Sciatic nerve (tissue), 2 donors: ENCODE results near the gene AGPAT2. TPM values are rescaled to one million over a fixed set of nuclear protein-coding genes. Genes with fewer than 3 reads are reported as not detected.
"Not testable (repeated sequence)": the region's sequence is repeated elsewhere in the genome, so short reads cannot be mapped to it uniquely, and the experiment has no call there.

ENCODE experiments used
- ATAC-seq: fragments of 200-7000 bp; cut with Tn5 transposase; one replicate; pipeline ENCODE4 v1.9.1; 2020; ENCODE audit warnings: mild to moderate bottlenecking, moderate library complexity
- DNase-seq: peaks from one replicate; pipeline ENCODE4 v3.0.0-alpha.2; 2020; ENCODE audit warnings: low spot score
- intact Hi-C: fragments of 100-400 bp; cut with DNase I; formaldehyde crosslinking; loops from one replicate; pipeline ENCODE4 v1.14.2; 2022
- total RNA-seq: library from RNA; stranded (reverse); fragmentation: NEBNext Ultra II Directional; extraction: Animal tissue kit (Norgen Biotek cat#: 25700); gene quantifications from one replicate; pipeline ENCODE4 v1.2.1, GENCODE V29; 2021
- donor health status: DM: no; HTN: no; CAD: no.
- donor health status: DM: no; HTN: no; CAD: no.

Gene AGPAT2
- total RNA-seq, 1 donor from 2014 or later: 33.9 TPM

DNA sequence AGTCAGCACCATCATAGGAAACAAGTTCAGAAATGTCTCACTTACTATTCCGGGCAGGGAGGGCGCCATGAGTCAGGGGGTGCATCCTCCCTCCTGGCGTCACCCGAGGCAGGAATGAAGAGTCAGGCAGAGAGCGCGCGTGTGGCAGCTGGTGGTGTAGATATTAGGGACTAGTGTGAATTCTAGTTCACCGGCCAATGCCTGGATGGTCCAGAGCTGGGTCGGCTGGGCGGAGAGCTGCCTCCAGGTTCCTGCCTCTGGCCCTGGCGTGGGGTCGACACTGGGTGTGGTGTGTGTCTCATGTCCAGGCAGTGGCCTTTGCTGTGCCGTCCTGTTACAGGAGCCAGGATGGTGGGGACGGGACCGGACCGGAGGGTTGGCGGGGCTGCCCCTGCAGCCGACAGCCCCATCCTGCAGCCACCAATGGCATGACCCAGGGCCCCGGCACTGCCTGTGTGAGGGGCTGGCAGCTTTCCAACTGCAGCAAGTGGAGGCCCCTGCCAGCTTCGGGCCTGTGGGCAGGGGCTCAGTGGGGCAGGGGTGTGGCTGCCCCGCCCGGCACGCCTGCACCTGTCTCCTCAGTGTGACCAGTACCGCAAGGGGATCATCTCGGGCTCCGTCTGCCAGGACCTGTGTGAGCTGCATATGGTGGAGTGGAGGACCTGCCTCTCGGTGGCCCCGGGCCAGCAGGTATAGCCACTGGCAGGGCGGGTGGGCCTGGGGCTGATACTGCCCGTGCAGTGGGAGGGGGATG lies 34.3 kb upstream of the AGPAT2 start:
- peak; percentile 4 for ATAC-seq
- no peak for DNase-seq
- intact Hi-C loops: no loop called here

DNA sequence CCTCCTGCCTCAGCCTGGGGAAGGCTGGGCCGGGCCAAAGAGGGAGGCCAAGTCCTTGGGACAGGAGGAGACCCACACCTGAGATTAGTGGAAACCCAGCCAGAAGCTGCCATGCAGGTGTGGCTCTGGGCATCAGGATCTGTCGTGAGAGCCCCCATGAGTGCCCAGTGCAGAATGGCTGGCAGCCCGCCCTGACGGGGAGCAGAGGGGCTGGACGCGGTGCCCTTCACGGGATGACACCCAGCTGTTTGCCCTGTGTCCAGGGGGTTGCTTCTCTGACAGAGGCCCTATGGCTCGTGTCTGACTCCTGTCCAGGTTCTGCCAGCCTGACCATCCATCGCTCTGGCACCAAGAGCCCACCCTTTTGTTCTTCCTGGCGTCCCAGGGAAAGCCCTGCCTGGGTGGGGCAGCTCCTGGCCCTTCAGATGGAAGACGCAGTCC lies 33.7 kb upstream of the AGPAT2 start:
- ATAC-seq (no peak), DNase-seq (no peak)
- intact Hi-C loops: no loop called here

DNA sequence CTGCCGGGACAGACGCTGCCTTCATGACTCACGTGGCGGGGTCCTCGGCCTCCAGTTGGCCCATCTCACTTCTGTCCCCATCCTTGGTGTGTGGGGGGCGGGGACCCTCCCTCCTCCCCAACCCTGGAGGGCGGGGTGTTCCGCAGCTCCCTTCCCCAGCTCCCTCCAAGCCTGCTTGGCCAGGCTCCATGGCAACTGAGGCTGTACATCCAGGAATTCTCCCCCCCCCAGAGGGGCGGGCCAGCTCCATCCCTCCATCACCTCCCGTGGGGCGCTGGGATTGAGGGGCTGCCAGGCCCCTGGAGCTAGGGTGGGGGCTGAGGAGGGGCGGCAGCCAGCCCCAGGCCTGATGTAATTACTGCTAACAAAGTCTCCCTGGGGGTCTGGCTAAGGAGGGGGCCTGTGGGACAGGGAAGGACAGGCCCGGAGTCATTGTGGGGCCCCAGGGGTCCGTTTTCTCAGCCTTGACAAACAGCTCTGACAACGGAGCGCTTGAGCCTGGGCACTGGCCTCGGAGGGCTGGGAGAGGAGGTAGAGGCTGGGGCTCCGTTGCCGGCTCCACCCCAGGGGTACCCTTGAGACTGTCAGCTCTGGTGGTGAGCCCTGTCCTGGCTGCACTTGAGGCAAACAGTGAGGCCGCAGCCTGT lies 33.1 kb upstream of the AGPAT2 start:
- intact Hi-C loops: no loop called here
- peak; percentile 62 for ATAC-seq
- no peak for DNase-seq

DNA sequence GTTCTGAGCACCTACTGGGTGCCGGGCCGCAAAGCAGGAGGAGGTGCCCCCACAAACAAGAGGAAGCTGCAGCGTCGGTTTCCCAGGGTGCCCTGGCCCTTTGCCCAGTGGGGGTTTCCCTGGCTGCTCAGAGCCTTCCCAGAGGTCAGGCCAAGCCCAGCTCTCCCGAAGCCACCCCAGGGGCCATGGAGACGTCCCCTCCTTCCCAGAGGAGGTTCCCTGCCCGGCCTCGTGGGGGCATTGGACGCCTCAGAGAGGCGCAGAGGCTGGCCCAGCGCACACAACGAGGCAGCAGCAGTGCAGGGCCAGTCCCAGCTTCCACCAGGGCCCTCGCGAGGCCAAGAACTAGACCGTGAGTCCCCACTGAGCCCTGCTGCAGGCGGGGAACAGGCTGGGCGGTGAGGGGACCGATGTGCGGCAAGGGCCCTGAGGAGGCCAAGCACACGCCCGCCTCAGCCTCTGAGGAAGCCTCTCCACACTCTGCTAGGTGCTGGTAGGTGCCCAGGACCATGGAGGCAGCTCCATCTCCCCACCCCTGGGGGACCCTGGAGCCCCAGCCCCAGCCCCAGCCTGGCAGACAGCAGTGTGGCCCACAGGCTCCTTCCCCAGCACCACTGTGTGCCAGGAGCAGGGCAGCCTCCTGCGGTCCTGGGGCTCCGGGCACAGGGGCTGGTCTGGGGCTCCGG lies 32.1 kb upstream of the AGPAT2 start:
- DNase-seq: no peak
- no peak for ATAC-seq
- intact Hi-C loops: no loop called here

DNA sequence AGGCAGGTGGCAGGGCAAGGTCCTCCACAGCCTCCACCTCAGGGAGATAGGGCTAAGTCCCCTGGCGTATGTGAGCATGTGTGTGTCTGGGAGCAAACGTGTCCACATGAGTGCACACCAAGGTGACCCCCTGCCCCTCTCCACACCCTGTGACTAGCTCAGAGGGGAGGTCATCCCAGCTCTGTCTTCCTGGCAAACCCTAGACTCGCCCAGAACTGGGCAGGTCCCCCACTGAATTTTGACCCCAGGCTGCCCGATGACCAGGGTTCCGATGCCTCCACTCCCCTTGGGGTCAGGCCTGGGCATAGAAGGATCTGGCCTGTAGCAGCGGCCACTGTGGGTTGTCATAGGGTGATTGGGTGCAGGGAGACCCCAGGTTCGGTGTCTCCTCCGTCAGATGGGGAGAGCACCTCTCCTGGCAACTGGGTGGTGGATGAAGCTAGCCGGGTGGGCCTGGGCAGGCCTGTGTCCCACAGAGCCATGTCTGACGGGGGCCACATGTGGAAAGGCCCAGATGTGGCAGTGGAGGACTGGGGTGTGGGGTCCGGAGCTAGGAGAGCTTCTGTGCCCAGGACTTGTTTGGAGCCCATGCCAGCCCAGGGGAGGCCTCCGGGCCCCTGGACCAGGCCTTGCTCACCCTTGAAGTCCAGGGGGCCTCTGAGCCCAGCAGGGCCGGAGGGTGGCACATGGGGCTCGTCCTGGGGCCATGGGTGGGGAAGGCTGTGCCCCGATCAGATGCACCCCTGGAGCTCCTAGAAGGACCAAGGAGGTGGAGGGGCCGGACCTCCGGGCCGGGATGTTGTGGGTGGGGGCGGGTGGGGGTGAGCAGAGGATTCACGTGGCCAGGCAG lies 31.3 kb upstream of the AGPAT2 start:
- no peak for DNase-seq

DNA sequence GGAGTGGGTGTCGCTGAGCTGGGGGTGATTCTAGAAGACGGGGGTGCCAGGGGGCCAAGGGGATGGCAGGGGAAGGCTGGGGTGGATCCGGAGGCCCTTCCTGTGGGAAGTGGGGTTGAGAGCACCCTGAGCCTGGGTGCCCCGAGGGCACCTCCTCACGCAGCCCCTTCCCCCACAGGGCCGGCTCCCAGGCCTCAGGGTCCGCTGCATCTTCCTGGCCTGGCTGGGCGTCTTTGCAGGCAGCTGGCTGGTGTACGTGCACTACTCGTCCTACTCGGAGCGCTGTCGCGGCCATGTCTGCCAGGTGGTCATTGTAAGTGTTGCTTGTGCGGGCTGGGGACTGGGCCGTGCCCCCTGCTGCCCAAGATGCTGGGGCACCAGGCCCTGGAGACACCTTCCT lies 30.1 kb upstream of the AGPAT2 start:
- ATAC-seq (no peak), DNase-seq (no peak)
- intact Hi-C loops: no loop called here

More for the DNA sequence above, 31.3 kb upstream of the AGPAT2 start:
- intact Hi-C loops: no loop called here
- ATAC-seq: no peak

DNA sequence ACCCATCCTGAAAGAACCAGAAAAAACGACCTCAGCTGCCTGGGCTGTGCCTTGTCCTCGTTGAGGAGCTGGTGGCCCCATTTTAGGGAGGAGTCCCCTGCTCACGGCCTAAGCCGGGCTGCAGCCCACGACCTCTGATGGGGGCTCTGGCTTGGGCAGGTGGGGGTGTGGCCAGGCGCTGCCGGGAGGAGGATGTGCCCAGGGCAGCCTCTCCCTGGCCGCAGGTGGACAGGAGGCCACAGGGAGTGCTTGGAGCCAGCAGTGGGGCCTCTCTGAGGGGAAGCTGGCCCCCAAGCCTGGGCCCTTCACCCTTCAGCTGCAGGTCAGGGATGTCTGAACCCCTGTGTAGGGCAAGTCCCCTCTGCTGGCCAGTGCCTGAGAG lies 27.6 kb upstream of the AGPAT2 start:
- intact Hi-C loops: no loop called here
- ATAC-seq: no peak
- DNase-seq: no peak

DNA sequence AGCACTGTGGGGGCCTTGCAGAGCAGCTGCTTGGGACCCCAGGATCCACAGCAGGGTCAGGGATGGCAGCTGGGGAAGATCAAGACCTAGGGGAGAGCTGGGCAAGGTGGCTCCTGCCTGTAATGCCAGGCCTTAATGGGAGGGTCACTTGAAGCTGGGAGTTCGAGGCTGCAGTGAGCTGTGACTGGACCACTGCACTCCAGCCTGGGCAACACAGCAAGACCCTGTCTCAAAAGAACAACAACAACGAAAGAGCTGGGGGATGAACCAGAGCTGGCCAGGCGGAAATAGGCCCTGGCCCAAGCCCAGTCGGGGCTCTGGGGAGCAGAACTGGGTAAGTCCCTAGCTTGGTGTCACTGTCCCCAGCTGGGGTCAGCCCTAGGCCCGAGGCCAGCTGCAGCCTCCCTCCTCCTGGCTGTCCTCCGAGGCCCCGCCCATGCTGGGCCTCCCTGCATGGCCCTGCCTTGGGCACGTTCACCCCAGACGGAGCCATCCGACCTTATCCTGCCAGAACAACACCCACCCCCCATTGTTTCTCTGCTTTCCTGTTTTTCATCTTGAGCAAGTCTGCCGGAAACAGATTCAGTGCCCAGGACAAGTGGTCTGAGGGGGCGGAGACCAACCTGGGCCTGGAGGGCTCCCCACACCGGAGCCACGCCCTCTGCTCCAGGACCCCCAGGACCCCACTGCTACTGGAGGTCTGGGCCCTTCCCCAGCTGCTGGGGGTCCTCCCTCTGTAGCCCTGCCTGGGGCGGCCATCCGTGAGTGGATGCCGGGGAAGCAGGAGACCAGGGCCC lies 27.0 kb upstream of the AGPAT2 start:
- intact Hi-C loops: no loop called here
- ATAC-seq (peak; percentile 4), DNase-seq (no peak)

DNA sequence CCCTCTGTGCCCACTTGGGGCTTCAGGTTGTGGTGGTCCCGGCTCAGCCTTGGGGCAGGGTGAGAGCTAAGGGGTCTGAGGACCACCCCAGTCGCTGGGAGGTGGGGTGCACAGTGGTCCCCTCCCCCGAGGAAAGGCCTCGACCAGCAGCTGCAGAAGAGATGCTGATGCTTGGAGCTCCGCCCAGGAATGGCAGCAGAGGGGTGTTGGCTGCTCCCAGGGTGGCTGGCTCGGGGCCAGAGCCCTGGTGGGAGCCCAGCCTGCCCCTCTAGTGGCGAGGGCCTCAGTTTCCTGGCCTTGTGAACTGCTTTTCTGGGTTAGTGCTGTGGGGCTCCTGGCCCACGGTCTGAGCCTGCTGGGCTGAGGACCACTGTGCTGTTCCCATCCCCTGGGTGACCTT lies 26.3 kb upstream of the AGPAT2 start:
- ATAC-seq: no peak
- no peak for DNase-seq
- intact Hi-C loops: no loop called here

DNA sequence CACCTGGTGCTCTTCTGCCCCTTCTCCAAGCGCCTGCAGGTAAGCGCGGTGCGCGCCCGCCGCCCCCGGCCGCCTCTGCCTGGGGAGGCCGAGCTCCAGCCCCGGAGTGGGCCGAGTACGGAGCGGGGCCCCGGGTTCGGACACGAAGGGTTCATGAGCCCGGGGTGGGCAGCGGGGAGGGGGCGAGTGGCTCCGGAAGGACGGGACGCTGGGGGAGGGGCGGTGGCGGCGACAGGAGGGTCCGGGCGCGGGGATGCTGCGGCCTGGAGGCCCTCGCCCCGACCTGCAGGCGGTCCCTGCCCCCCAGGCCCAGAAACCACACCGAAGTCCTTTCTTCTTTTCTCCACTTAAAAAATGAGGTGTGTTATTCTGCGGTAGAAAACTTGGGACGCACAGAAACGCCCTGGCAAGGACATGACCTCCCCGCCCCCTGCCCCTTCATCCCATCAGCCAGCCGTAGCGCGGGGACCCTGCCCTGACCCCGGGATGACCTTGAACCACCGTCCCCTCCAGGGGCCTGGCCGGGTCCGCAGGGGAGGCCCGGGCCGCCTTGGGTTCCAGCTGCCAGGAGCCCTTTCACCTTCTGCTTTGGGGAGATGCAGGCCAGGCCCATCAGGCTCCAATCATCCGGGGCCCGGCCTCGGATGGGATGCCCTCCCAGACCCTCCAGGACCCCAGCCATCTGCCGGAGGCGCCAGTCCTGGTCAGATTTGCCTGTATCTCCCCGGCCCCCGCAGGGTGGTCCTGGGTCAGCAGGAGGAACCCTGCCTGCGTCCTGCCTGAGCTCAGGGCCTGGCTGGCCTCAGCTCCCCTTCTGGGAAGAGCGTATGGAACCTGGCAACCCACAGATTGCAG lies 25.7 kb upstream of the AGPAT2 start:
- DNase-seq: no peak
- ATAC-seq: no peak
- intact Hi-C loops: no loop called here

DNA sequence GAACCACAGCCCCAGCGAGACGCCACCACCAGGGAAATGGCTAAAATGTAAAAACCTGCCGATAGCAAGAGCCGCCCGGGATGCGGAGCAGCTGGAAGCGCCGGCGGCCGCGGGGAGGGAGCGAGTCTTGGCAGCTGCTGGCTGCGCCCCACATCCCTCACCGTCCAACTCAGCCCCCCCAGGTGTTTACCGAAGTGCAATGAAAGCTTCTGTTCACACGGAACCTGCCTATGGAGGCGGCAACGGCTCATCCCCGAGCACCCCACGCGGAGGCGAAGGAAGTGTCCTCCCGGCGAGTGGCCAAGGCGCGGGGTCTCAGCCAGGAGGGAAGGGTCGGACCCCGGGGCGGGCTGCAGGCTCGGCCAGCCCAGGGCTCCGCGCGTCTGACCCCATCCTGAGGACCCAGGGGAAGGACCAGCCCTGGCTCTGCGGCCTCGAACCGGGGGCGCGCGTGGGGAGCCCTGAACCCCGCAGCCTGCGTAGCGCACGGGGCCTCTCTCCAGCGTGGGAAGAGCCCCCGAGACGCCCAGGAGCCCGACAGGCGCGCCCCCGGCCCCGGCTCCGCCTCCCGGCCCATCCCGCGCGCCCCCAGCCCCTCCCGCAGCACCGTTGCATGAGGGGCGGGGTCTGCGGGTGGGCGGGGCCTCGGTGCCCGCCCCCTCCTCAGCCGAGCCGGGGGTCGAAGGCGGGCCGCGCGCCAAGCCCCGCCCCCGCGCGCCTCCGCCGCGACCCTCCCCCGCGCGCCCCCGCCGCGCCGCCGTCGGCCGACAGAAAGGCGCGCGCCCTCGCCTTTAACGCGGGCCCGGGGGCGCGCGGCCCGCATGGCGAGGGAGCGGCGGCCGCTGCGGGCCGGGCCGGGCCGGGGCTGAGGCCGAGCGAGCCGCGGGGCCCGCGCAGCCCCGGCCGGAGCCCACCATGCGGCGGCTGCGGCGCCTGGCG lies 24.8 kb upstream of the AGPAT2 start, which contains the start of gene DIPK1B:
Gene DIPK1B, plus strand, starts transcription at position 822 of the 939 bp plus-strand sequence. Its CDS starts 94 bp downstream, at position 916.
- DNase-seq (no peak), ATAC-seq (peak; percentile 14)
- intact Hi-C loops: no loop called here

DNA sequence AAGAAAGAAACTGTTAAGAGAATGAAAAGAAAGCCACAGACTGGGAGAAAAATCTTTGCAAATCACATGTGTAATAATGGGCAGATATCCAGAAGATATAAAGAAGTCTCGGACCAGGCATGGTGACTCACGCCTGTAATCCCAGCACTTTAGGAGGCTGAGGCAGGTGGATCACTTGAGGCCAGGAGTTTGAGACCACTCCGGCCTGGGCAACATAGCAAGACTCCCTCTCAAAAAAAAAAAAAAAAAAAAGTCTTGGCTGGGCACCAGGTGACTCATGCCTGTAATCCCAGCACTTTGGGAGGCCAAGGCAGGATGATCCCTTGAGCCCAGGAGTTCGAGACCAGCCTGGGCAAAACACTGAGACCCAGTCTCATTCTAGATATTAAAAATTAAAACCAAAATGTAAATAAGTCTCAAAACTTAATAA lies 24.0 kb upstream of the AGPAT2 start:
- ATAC-seq: peak; percentile 43
- DNase-seq, intact Hi-C loops: not testable (repeated sequence)

DNA sequence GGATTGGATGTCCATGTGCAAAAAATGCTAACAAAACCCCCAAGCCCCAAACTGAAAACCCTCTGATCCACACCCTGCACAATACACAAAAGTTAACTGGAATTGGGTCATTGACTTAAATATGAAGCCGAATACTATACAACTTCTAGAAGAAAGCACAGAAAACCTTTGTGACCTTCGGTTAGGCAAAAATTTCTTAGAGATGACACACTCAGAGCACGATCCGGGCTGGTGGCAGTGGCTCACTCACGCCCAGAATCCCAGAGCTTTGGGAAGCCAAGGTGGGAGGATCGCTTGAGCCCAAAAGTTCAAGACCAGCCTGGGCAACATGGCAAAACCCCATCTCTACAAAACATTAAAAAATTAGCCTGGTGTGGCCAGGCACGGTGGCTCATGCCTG lies 23.3 kb upstream of the AGPAT2 start:
- intact Hi-C loops: no loop called here
- ATAC-seq: no peak
- DNase-seq: no peak

DNA sequence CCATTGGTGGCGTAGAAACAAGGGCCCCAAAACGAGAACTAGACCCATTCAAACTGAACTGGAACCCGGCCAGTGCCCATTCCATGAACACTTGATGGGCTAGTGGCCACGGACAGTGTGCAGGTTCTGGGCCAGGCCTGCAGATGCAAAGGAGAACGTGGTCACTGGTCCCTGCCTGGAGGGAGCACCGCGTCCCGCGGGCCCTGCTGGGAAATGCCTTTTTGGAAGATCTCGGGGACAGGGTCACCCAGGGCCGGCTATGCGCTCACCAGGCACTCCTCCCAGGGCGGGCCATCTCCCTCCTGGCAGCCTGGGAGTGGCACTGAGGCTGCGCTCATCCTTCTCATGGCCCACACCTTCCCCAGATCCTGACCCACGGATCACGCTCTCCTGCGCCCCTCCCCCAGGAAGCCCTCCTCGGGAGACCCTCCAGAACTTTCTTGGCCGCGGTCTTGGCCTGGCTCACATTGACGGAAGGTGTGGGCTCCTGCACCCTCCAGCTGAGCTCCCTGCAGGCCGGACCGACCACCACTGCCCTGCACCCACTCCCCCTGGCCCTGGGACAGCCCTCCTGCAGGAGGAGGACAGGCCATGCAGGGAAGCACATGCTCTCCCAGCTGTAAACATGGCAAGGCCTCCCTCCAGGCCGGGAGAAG lies 22.3 kb upstream of the AGPAT2 start:
- ATAC-seq: no peak
- intact Hi-C loops: no loop called here
- DNase-seq: no peak

DNA sequence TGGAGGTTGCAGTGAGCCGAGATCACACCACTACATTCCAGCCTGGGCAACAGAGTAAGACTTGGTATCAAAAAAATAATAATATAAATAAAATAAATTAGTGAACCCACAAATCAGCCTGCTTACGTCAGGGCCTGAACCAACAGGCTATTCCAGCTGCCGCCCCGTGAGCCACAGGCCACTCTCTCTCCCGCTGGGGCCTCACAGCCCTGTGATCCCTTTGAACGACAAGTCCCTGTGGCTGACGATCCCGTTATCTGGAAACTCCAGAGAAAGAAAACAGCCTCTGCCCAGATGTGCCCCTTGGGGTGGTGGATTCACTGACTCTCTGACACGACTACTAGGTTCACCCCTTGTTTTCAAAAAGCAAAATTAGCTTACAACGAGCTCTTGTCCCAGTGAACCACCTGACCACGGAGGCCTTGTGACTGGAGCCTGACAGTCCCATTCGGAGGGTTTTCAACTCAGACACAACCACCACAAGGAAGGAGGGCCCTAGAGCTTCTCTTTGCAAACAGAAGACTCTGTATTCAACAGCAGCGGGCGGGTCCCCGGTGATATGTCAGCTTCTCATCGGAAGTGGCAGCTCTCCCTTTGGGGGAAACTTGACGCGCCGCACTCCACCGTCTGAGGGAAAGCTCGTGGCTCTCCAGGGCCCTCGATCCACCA lies 20.7 kb upstream of the AGPAT2 start:
- intact Hi-C loops: no loop called here
- DNase-seq (no peak), ATAC-seq (no peak)
